Bone marrow (tissue), 2 donors: Measurements from ENCODE around the gene IRF1.
"Not testable (repeated sequence)": the region's sequence is repeated elsewhere in the genome, so short reads cannot be mapped to it uniquely, and the experiment has no call there.

Source experiments
- DNase-seq, 2 donors: peaks; one replicate each; lab custom pipeline; 2025; lab: John Stamatoyannopoulos, UW

Gene IRF1

DNA sequence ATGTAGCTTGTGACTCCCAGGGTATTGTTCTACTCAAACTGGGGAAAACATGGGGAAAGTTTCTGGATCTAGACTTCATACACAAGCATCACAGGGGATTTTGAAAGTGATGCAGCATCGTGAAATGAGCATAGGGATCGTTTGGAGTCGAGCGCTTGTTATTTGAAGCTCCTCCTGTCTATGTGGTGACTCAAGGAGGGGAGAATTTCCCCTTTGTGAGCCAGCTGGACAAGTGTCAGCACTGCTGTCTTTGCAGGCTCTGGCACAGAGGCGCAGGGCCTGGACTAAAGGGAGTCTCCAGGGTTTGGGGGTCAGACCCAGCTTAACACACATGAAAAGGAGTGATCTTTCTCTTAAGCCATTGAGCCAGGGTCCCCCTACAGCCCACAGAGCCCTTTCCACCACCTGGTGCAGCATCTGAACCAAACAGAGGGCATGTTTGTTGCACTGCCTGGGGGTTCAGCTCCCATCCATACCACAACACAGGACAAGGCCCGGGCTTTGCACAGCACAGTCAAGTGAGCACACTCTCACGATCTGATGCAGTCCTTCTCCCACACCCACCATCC lies 51.0 kb downstream of the IRF1 start:
- DNase-seq, result peak in 1 of 2 donors; percentile 29

DNA sequence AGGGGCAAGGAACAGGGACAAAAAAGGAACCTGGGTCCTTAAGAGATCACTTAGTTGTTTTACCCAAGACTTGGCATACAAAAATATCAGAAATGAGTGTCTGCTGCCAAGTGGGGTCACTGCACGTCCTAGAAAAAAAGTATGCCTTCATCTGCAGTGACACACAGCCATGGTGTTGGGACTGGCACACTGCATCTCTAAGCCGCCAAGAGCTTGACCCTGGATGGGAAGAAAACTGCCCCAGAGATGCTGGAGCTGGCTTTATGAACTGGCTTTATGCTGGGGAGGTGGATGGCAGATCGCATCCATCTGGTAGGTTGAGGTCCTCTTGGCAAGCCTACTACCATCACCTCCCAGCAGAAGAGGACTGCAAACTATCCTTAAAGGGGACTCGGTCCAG lies 51.7 kb downstream of the IRF1 start:
- DNase-seq, result no peak

DNA sequence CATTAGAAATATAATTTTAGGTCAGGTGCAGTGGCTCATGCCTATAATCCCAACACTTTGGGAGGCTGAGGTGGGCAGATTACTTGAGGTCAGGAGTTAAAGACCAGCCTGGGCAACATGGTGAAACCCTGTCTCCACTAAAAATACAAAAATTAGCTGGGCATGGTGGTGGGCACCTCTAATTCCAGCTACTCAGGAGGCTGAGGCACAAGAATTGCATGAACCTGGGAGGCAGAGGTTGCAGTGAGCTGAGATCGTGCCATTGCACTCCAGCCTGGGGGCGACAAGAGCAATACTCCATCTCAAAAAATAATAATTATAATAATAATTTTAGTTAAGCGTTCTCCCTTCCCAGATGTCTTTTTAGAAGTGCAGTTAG lies 52.3 kb downstream of the IRF1 start:
- not testable (repeated sequence) for DNase-seq

DNA sequence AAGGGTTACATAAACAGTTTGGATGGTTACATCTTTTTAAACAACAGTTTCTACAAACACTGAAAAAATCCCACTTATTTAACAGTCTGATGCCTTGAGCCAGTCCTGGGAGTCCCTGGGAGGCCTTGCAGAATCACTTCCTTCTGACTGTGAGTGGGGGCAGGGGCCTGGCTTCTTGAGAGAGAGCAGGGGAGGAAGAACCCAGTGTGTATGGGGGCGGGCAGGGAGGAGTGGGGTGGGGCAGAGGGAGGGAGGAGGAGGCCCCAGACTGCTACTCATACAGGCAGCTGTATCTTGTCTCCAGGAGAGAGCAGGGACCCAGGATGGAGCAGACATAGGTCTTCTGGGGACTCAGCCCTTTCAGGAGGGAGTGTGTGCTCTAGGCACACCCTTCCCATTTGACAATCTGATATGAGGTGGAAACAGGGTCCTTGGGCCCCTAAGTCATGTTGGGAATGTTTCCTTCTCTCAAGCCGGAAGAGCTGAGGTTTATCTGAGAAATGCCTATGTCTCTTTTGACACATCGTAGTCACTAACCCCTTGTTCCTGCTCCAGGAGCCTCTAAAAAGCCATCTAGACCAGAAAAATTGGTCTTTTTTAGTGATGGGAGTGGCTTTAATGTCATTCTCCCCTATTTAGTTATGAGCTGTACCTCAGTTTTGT lies 52.8 kb downstream of the IRF1 start:
- DNase-seq, result peak; percentile 23 to 81

DNA sequence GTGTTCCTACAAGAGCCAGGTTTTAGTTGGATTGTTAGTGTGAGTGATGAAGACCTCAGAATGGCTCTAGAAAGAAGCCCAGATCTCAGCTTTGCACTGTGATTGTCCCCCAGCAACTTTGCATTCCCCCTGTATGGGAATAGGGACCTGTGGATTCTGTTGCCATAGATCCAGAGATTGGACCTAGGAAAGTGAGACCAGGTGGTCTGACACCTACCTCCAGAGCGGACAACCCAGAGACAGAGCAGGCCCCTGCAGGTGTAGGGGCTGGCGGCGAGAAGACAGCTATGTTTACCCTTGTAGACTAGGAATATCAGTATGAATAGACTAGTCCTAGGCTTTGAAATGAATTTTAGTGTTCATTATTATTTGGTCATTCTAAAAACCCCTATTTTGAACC lies 53.6 kb downstream of the IRF1 start:
- DNase-seq, result no peak

DNA sequence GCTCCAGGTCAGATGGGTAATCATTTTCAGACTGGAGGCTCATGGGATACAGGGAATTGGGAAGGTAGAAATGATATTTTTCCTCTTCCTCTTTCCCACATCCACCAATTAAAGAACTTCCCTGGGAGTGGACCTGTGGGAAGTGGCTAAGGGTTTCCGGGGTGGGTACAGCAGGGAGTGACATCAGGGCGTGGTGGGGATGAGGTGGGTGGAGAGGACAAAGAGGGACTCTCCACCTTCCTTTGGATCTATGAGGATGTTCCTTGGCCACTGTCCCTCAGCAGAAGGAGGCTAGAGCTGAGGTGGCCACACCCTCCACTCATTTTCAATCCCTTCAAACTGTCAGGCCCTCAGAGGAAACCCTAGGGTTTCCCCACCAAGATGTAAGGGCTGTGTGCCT lies 54.7 kb downstream of the IRF1 start:
- no peak for DNase-seq

DNA sequence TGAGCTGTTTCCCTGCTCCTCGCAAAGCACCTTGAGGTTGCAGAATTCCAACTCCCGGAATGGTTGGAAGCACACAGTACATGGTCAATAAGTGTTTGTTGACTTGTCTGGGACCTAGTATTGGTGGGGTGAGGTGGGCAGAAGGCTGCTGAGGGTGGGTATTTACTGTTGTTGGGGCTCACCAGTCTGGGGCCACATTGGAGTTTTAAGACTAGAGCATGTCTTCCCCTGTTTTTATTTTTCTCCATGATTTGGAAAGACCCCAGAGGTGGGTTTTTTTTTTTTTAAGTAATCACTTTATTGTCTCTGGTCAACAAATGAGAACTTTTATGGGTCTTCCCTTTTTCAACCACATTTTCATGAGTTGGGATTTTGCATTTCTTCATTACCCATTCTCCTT lies 55.1 kb downstream of the IRF1 start:
- DNase-seq, result no peak

DNA sequence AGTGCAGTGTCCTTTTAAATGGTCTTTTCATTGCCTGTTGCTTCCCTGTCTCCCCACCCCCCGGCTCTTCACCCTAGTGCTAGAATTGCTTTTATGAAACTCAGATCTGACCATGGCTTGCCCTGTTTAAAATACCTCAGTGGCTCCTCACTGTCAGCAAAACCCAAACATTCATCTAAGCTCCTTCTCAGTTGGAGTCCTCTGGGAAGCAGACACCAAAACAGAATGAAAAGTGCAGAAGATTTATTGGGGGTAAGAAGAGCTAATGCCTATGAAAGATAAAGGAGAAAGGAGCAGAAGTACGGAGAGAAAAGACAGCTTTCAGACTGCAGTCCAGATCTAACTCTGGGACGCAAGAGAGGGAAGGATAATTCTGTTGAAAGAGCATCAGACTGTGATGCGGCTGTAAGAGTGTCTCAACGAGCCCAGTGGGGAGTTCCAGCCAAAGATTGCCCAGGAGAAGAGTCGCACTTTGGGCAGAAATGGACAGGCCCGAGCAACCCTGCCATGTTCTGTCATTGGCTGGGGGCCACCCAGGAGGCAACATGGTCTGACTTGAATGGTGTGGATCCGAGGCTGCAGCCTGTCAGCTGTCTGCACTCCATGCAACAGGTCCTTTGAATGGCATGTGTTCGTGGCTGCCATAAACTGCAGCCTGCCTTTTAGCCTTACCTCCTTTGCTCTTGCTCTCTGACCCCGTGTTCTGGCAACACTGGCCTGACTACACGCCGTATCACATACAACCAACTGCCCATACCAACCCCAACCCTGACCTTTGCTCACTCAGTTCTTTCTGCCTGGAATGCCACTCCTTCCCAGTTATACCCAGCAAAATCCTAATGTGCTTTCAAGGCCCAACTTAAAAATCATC lies 55.9 kb downstream of the IRF1 start:
- DNase-seq, result no peak

DNA sequence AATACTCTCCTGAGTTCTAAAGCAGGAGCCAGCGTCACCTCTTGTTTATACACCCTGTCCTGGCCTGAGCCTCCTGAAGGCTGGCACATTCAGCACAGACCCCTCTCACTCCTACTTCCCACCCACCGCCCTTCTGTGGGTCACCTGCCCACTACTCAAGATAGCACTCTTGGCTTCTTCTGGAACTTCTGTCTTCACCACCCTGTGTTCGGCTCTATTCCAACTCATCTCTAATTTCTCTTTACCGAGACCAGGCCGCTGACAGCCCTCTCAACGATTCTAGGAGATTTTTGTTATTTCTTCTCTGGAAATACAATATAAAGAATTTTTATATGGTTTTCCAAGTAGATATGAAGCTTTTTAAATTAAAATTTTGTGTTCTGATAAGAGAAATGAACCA lies 57.4 kb downstream of the IRF1 start:
- DNase-seq, result no peak

DNA sequence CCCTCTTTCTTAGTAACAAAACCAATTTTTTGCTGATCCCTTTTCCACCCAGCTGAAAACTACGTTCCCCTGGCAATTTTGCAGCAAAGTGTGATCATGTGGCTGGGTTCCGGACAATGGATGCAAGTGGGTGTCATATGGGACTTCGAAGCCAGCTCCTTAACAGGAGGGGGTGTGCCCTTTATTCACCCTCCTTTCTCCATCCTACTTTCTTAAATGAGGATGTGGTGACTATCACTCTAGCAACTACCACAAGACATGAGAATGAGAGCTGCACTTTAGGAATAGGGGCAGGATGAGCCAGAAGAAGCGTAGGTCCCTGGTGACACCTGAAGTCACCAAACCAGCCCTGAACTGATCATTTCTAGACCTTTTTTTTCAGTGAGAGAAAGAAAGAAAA lies 58.9 kb downstream of the IRF1 start:
- DNase-seq, result no peak
